HepG2 (cell line): ENCODE results near the gene CARMIL1. TPM values are rescaled to one million over a fixed set of nuclear protein-coding genes. Genes with fewer than 3 reads are reported as not detected.

Experiments
- ATAC-seq: fragments of 200-7000 bp; cut with Tn5 transposase; 3 replicates; pipeline ENCODE4 v1.9.1; 2020; ENCODE audit warnings: mild to moderate bottlenecking, moderate library complexity
- BruUV-seq: library from RNA; stranded (reverse); fragments of 400-500 nt; replicated peaks from 2 replicates; lab custom pipeline; 2021; lab: Mats Ljungman, UMichigan
- CTCF ChIA-PET: fragments of 300-600 bp; formaldehyde crosslinking; extraction: SDS; loops from one replicate; lab custom pipeline; 2021; ENCODE audit warnings: low total read pairs, inconsistent platforms, low intra/inter-chr PET ratio; lab: Yijun Ruan, JAX
- POLR2A ChIA-PET: fragments of 350-600 bp; sonication (Branson Sonifier 250); formaldehyde crosslinking; loops from one replicate; lab custom pipeline; 2020; ENCODE audit warnings: antibody characterized with exemption, inconsistent platforms; lab: Yijun Ruan, JAX
- DNase-seq: peaks from one replicate; pipeline ENCODE4 v3.0.0-alpha.2; 2015; ENCODE audit warnings: low spot score
- FAIRE-seq: peaks from 3 replicates; lab custom pipeline; 2011; peaks lifted over from hg19 to GRCh38; lab: Jason Lieb, UNC
- H2AFZ ChIP-seq: one replicate; pipeline ENCODE4 v1.6.1; 2011; ENCODE audit warnings: low read length, inconsistent platforms
- H3K27ac ChIP-seq: fragments of 300-600 bp; 3 replicates; pipeline ENCODE4 v1.8.0; 2011; ENCODE audit warnings: mixed run types, mild to moderate bottlenecking, mixed read lengths, low read length, inconsistent platforms; ENCODE audit not compliant: insufficient read depth; ENCODE audit errors: extremely low read length
- H3K27me3 ChIP-seq, 2 experiments: fragments of 200-600 bp in 1 of 2; 2 replicates in 1 of 2; 3 replicates in 1 of 2; pipeline versions ENCODE4 v1.6.0 to v1.8.0; 2011; ENCODE audit warnings: low read length in 2 of 2, mild to moderate bottlenecking in 2 of 2, moderate library complexity in 2 of 2, inconsistent platforms in 1 of 2; ENCODE audit not compliant: insufficient read depth in 2 of 2, control insufficient read depth in 1 of 2
- H3K36me3 ChIP-seq, 2 experiments: fragments of 200-600 bp in 1 of 2; replicated peaks in 1 of 2; 2 replicates in 1 of 2; 3 replicates in 1 of 2; pipeline versions ENCODE4 v1.5.1 to v1.8.0; 2011; ENCODE audit warnings: low read length in 2 of 2, inconsistent platforms in 1 of 2; ENCODE audit not compliant: insufficient read depth in 2 of 2, control insufficient read depth in 1 of 2
- H3K4me1 ChIP-seq: 2 replicates; pipeline ENCODE4 v1.5.1; 2012; ENCODE audit warnings: low read length, inconsistent platforms; ENCODE audit not compliant: insufficient read depth
- H3K4me2 ChIP-seq: 2 replicates; pipeline ENCODE4 v1.6.0; 2011; ENCODE audit warnings: low read depth, low read length, inconsistent platforms
- H3K4me3 ChIP-seq, 3 experiments: fragments of 200-600 bp in 1 of 3; sonication (generic), shearing (Covaris generic) in 1 of 3; replicated peaks in 1 of 3; 2 replicates each; pipeline ENCODE4 v1.5.1; 2011 to 2016; ENCODE audit warnings: low read length in 3 of 3, inconsistent platforms in 2 of 3, low read depth in 2 of 3, mild to moderate bottlenecking in 2 of 3, control low read depth in 1 of 3, mixed read lengths in 1 of 3; ENCODE audit not compliant: insufficient read depth in 1 of 3
- H3K79me2 ChIP-seq: one replicate; pipeline ENCODE4 v1.6.1; 2011; ENCODE audit warnings: low read length, inconsistent platforms; ENCODE audit not compliant: insufficient read depth
- H3K9ac ChIP-seq: 2 replicates; pipeline ENCODE4 v1.6.0; 2011; ENCODE audit warnings: mild to moderate bottlenecking, low read depth, low read length, inconsistent platforms; ENCODE audit not compliant: insufficient read depth
- H3K9me3 ChIP-seq: 2 replicates; pipeline ENCODE4 v1.5.1; 2012; ENCODE audit warnings: mild to moderate bottlenecking, low read length
- H4K20me1 ChIP-seq: 2 replicates; pipeline ENCODE4 v1.6.0; 2011; ENCODE audit warnings: inconsistent platforms, mild to moderate bottlenecking, low read length, moderate library complexity; ENCODE audit not compliant: insufficient read depth
- ATF7 ChIP-seq, 2 experiments: fragments of 450-650 bp in 1 of 2; sonication (generic) in 1 of 2; formaldehyde crosslinking in 1 of 2; IDR thresholded peaks; 2 replicates each; pipeline versions ENCODE4 v1.4.0 to v1.6.1; 2016 to 2020; ENCODE audit warnings: antibody characterized with exemption in 1 of 2, mild to moderate bottlenecking in 1 of 2, missing genetic modification reagents in 1 of 2
- ISL2 ChIP-seq: sonication (generic); formaldehyde crosslinking; IDR thresholded peaks from 2 replicates; pipeline ENCODE4 v1.5.0; 2020; ENCODE audit warnings: missing genetic modification reagents
- KDM2A ChIP-seq: sonication (generic); formaldehyde crosslinking; IDR thresholded peaks from 2 replicates; pipeline ENCODE4 v1.4.0; 2020; ENCODE audit warnings: low read depth, missing genetic modification reagents, borderline replicate concordance
- MAFK ChIP-seq, 2 experiments: IDR thresholded peaks in 1 of 2; conservative IDR thresholded peaks in 1 of 2; 2 replicates each; pipeline ENCODE4 v1.6.1; 2011; ENCODE audit warnings: improper control_type of control experiment in 2 of 2, low read length in 2 of 2
- MED1 ChIP-seq: sonication (generic); formaldehyde crosslinking; IDR thresholded peaks from 2 replicates; pipeline ENCODE4 v1.4.0; 2020; ENCODE audit warnings: missing genetic modification reagents
- NRL ChIP-seq: sonication (generic); formaldehyde crosslinking; IDR thresholded peaks from 2 replicates; pipeline ENCODE4 v1.5.0; 2020; ENCODE audit warnings: missing genetic modification reagents, mild to moderate bottlenecking, moderate library complexity, borderline replicate concordance
- ZNF547 ChIP-seq: sonication (generic); formaldehyde crosslinking; IDR thresholded peaks from 2 replicates; pipeline ENCODE4 v1.5.1; 2020; ENCODE audit warnings: mild to moderate bottlenecking, missing genetic modification reagents
- WGBS: methylation state at CpG from one replicate; pipeline ENCODE4 v1.1.6; 2017; ENCODE audit warnings: low lambda C conversion rate; 5-methylcytosine and 5-hydroxymethylcytosine counted together
- in situ Hi-C: cut with HindIII; loops from 2 replicates; pipeline ENCODE4 v1.10.0; 2017; ENCODE audit warnings: low pct_unique_long_range_greater_than_20kb; ENCODE audit not compliant: extremely low pct_ligation_motif_present
- intact Hi-C: fragments of 100-400 bp; cut with micrococcal nuclease; formaldehyde crosslinking; loops from one replicate; pipeline ENCODE4 v1.10.0; 2022; ENCODE audit not compliant: unreplicated experiment
- polyA plus RNA-seq, 8 experiments: library from polyadenylated mRNA; depleted of rRNA in 3 of 8; stranded (reverse) in 7 of 8; unstranded in 1 of 8; fragments of >200 nt; fragmentation: Illumina TruSeq in 4 of 8; extraction: Trizol in 4 of 8; gene quantifications; 2 replicates each; pipeline versions ENCODE4 v1.2.1 to v1.2.3, GENCODE V29; 2011 to 2016; ENCODE audit warnings: low read depth in 4 of 8, missing spikeins in 1 of 8, mixed read lengths in 1 of 8; ENCODE audit not compliant: insufficient read depth in 1 of 8
- total RNA-seq, 5 experiments: library from RNA; depleted of rRNA; stranded (reverse); fragments of >200 nt; fragmentation: Illumina TruSeq; extraction: Trizol; gene quantifications; 2 replicates each; pipeline ENCODE4 v1.2.3, GENCODE V29; 2016; ENCODE audit warnings: low read depth in 1 of 5
- TF ChIP-seq, protein P1 (sequence below), 2 experiments: sonication (generic) in 1 of 2; formaldehyde crosslinking in 1 of 2; IDR thresholded peaks; 2 replicates each; pipeline versions ENCODE4 v1.4.0 to v1.6.1; 2016 to 2020; ENCODE audit warnings: borderline replicate concordance in 1 of 2, low read depth in 1 of 2, mild to moderate bottlenecking in 1 of 2, missing genetic modification reagents in 1 of 2
- TF ChIP-seq, protein P2 (sequence below): IDR thresholded peaks from 2 replicates; pipeline ENCODE4 v1.6.1; 2016
- TF ChIP-seq, protein P3 (sequence below): sonication (generic); formaldehyde crosslinking; IDR thresholded peaks from 2 replicates; pipeline ENCODE4 v1.5.0; 2020; ENCODE audit warnings: missing genetic modification reagents
- TF ChIP-seq, protein P4 (sequence below): sonication (generic); formaldehyde crosslinking; conservative IDR thresholded peaks from 2 replicates; pipeline ENCODE4 v1.8.0; 2022; ENCODE audit warnings: mild to moderate bottlenecking, moderate library complexity, missing genetic modification reagents

Gene CARMIL1
- total and polyA plus RNA-seq, 2 of the 13 experiments (the other 11 are each of a cell fraction or from before 2014, with no cell fraction given): 1.8 to 2.6 TPM

DNA sequence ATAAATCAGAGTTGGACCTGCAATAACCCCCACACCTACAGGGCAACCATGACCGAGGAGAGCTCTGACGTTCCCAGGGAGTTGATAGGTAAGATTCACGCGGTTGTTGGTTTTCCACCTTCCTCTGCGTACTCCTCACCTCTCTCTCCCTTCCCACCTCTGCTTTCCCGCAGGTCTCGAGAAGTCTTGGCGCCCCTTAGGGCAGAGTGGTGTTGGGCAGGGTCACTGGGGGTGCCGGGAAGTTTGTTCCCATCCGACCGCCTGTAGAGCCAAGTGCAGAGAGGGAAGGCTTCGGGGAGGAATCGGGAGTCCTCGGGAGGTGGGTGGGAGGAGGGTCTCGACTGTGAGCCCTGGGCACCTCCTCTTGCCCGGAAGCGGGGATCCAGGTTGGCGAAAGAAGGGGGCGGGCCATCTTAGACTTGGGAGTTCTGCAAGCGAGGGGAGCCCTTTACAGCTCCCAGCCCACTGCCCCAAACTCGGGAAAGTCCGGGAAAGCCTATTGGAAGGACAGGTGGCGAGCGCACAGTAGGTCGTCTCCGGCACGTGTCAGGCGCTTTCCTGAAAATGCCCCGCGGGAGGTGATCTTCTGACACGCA lies 672 bp downstream of the CARMIL1 start (continued):
- TF ChIP-seq, protein P1, sequence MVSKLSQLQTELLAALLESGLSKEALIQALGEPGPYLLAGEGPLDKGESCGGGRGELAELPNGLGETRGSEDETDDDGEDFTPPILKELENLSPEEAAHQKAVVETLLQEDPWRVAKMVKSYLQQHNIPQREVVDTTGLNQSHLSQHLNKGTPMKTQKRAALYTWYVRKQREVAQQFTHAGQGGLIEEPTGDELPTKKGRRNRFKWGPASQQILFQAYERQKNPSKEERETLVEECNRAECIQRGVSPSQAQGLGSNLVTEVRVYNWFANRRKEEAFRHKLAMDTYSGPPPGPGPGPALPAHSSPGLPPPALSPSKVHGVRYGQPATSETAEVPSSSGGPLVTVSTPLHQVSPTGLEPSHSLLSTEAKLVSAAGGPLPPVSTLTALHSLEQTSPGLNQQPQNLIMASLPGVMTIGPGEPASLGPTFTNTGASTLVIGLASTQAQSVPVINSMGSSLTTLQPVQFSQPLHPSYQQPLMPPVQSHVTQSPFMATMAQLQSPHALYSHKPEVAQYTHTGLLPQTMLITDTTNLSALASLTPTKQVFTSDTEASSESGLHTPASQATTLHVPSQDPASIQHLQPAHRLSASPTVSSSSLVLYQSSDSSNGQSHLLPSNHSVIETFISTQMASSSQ (IDR thresholded peaks at IDR 0.05; ENCODE audit: low read depth): no peak
- TF ChIP-seq, protein P1 (CRISPR knock-in tag; IDR thresholded peaks at IDR 0.05; ENCODE audit: borderline replicate concordance): no peak
- TF ChIP-seq, protein P2, sequence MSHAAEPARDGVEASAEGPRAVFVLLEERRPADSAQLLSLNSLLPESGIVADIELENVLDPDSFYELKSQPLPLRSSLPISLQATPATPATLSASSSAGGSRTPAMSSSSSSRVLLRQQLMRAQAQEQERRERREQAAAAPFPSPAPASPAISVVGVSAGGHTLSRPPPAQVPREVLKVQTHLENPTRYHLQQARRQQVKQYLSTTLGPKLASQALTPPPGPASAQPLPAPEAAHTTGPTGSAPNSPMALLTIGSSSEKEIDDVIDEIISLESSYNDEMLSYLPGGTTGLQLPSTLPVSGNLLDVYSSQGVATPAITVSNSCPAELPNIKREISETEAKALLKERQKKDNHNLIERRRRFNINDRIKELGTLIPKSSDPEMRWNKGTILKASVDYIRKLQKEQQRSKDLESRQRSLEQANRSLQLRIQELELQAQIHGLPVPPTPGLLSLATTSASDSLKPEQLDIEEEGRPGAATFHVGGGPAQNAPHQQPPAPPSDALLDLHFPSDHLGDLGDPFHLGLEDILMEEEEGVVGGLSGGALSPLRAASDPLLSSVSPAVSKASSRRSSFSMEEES: no peak

DNA sequence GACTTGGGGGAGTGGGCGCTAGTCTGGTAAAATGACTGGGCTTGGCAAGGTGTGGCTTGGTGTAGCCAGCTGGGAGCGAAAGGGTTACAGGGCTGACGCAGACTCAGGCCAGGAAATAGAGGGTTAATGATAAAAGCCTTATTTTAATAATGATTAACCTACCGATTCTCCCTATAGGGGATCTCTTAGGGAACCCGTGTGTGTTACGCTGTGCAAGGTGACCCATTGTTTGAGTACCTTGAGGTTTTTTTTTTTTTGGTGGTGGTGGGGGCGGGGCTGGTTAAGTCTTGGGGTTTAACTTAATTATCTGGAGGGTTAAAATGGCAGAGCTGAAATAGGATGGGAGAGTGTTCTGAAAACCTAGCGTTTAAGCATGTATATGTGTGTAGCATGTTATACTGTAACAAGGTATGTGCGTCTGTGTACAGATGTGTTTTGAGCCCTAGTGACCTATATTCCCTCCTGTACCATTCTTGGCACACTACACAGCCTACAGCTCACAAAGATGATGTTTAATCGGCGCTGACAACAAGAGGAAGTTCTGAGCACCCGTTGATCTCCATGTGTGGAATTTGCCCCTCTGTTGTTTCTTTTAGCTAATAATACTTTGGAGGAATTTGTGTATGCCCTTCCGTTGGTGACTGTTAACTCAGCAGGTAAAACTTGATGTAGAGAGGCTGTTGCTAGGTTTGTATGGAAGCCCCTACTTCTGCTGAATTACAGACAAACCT lies 1.3 kb downstream of the CARMIL1 start:
- 9% methylated on average over 13 of the region's 13 CpGs for WGBS
- no peaks in the 10 kb centered on the region for H3K36me3 ChIP-seq
- peak overlapping the region; percentile 100 for H3K4me2 ChIP-seq
- ChIA-PET POLR2A (no interaction called here), CTCF (no interaction called here)
- no peak overlapping the region for H3K9ac ChIP-seq
- no peak overlapping the region for H2AFZ ChIP-seq
- H3K27me3 ChIP-seq: peaks cover 0 to 21% of the 10 kb centered on the region in 2 experiments; a peak in 3 of 5 replicates
- H3K4me3 ChIP-seq: peak overlapping the region; percentile 67 to 81 (median 79)
- DNase-seq (peak; percentile 45), FAIRE-seq (peak; percentile 28), ATAC-seq (peak; percentile 34)
- no peaks in the 10 kb centered on the region for H3K79me2 ChIP-seq
- in situ Hi-C loops (no loop called here), intact Hi-C loops (no loop called here)
- no peak overlapping the region for H3K27ac ChIP-seq
- peaks cover 35% of the 10 kb centered on the region for H3K4me1 ChIP-seq
- no peaks in the 10 kb centered on the region for H4K20me1 ChIP-seq
- BruUV-seq: no TSS peak
- no peaks in the 10 kb centered on the region for H3K9me3 ChIP-seq
- TF ChIP-seq ATF7 (IDR thresholded peaks at IDR 0.05): no peak
- no peak for TF ChIP-seq ATF7 (CRISPR knock-in tag; IDR thresholded peaks at IDR 0.05)
- no peak for TF ChIP-seq ZNF547
- no peak for TF ChIP-seq NRL (CRISPR knock-in tag)
- TF ChIP-seq MAFK (conservative IDR thresholded peaks at IDR 0.05 in 1 of 2, IDR thresholded peaks at IDR 0.05 in 1 of 2; ENCODE audit: low read length in 2 of 2): no peak
- no peak for TF ChIP-seq MED1
- no peak for TF ChIP-seq ISL2 (CRISPR knock-in tag)
- TF ChIP-seq, protein P3, sequence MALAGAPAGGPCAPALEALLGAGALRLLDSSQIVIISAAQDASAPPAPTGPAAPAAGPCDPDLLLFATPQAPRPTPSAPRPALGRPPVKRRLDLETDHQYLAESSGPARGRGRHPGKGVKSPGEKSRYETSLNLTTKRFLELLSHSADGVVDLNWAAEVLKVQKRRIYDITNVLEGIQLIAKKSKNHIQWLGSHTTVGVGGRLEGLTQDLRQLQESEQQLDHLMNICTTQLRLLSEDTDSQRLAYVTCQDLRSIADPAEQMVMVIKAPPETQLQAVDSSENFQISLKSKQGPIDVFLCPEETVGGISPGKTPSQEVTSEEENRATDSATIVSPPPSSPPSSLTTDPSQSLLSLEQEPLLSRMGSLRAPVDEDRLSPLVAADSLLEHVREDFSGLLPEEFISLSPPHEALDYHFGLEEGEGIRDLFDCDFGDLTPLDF (CRISPR knock-in tag): no peak
- TF ChIP-seq, protein P4, sequence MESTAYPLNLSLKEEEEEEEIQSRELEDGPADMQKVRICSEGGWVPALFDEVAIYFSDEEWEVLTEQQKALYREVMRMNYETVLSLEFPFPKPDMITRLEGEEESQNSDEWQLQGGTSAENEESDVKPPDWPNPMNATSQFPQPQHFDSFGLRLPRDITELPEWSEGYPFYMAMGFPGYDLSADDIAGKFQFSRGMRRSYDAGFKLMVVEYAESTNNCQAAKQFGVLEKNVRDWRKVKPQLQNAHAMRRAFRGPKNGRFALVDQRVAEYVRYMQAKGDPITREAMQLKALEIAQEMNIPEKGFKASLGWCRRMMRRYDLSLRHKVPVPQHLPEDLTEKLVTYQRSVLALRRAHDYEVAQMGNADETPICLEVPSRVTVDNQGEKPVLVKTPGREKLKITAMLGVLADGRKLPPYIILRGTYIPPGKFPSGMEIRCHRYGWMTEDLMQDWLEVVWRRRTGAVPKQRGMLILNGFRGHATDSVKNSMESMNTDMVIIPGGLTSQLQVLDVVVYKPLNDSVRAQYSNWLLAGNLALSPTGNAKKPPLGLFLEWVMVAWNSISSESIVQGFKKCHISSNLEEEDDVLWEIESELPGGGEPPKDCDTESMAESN: no peak
- peak; percentile 15; the same call in 1 of the 2 replicates for TF ChIP-seq KDM2A
